ENCODE results near the gene SAMD1.

SAMD1 gene

GRCh38 chr19:14114854-14115253, 24.3 kb upstream of the SAMD1 start:
- no peak for DNase-seq (ENCODE audit: low read depth, low spot score)
- H3K4me3 ChIP-seq (ENCODE audit: low read length): no peak overlapping the region

GRCh38 chr19:14114439-14114838, 23.9 kb upstream of the SAMD1 start:
- DNase-seq (ENCODE audit: low read depth, low spot score): no peak
- H3K4me3 ChIP-seq (ENCODE audit: low read length): no peak overlapping the region

- peak overlapping the region; percentile 6 for H3K4me3 ChIP-seq (ENCODE audit: low read length)
- DNase-seq (ENCODE audit: low read depth, low spot score): peak; percentile 49
These were observed 23.3 kb upstream of the SAMD1 start for GRCh38 chr19:14113762-14114414.

GRCh38 chr19:14112809-14113385, 22.3 kb upstream of the SAMD1 start:
- H3K4me3 ChIP-seq (ENCODE audit: low read length): no peak overlapping the region
- no peak for DNase-seq (ENCODE audit: low read depth, low spot score)

- H3K4me3 ChIP-seq (ENCODE audit: low read length): no peak overlapping the region
- DNase-seq (ENCODE audit: low read depth, low spot score): no peak
These were observed 21.7 kb upstream of the SAMD1 start for GRCh38 chr19:14112051-14112808.

- no peak for DNase-seq (ENCODE audit: low read depth, low spot score)
- no peak overlapping the region for H3K4me3 ChIP-seq (ENCODE audit: low read length)
These were observed 20.9 kb upstream of the SAMD1 start for GRCh38 chr19:14111486-14111885.

- no peak overlapping the region for H3K4me3 ChIP-seq (ENCODE audit: low read length)
- DNase-seq (ENCODE audit: low read depth, low spot score): no peak
These were observed 20.1 kb upstream of the SAMD1 start for GRCh38 chr19:14110650-14111049.

- H3K4me3 ChIP-seq (ENCODE audit: low read length): no peak overlapping the region
- DNase-seq (ENCODE audit: low read depth, low spot score): no peak
These were observed 17.3 kb upstream of the SAMD1 start for GRCh38 chr19:14107581-14108461.

GRCh38 chr19:14106840-14107239, 16.3 kb upstream of the SAMD1 start:
- no peak overlapping the region for H3K4me3 ChIP-seq (ENCODE audit: low read length)
- no peak for DNase-seq (ENCODE audit: low read depth, low spot score)

- DNase-seq (ENCODE audit: low read depth, low spot score): no peak
- no peak overlapping the region for H3K4me3 ChIP-seq (ENCODE audit: low read length)
These were observed 15.1 kb upstream of the SAMD1 start for GRCh38 chr19:14105680-14106079.

- DNase-seq (ENCODE audit: low read depth, low spot score): no peak
- H3K4me3 ChIP-seq (ENCODE audit: low read length): no peak overlapping the region
These were observed 12.8 kb upstream of the SAMD1 start for GRCh38 chr19:14103310-14103709.

- DNase-seq (ENCODE audit: low read depth, low spot score): no peak
- no peak overlapping the region for H3K4me3 ChIP-seq (ENCODE audit: low read length)
These were observed 12.2 kb upstream of the SAMD1 start for GRCh38 chr19:14102756-14103155.

- H3K4me3 ChIP-seq (ENCODE audit: low read length): no peak overlapping the region
These were observed 11.6 kb upstream of the SAMD1 start for GRCh38 chr19:14102102-14102696.

GRCh38 chr19:14101003-14101545, 10.5 kb upstream of the SAMD1 start:
- no peak for DNase-seq (ENCODE audit: low read depth, low spot score)
- H3K4me3 ChIP-seq (ENCODE audit: low read length): no peak overlapping the region

More at GRCh38 chr19:14102102-14102696, 11.6 kb upstream of the SAMD1 start:
- DNase-seq (ENCODE audit: low read depth, low spot score): no peak

- DNase-seq (ENCODE audit: low read depth, low spot score): no peak
- no peak overlapping the region for H3K4me3 ChIP-seq (ENCODE audit: low read length)
These were observed 7.1 kb upstream of the SAMD1 start for GRCh38 chr19:14097532-14098151.

GRCh38 chr19:14096272-14096992, 5.9 kb upstream of the SAMD1 start:
- no peak overlapping the region for H3K4me3 ChIP-seq (ENCODE audit: low read length)
- no peak for DNase-seq (ENCODE audit: low read depth, low spot score)

- DNase-seq (ENCODE audit: low read depth, low spot score): no peak
- no peak overlapping the region for H3K4me3 ChIP-seq (ENCODE audit: low read length)
These were observed 4.3 kb upstream of the SAMD1 start for GRCh38 chr19:14094854-14095253.
